H1 (cell line): ENCODE data around the gene AP2A2. TPM values are rescaled to one million over a fixed set of nuclear protein-coding genes. Genes with fewer than 3 reads are reported as not detected.

Experiments used
- BCL11A ChIP-seq, 2 experiments: IDR thresholded peaks; one replicate each; pipeline ENCODE4 v1.6.1; 2011; ENCODE audit warnings: low read depth in 2 of 2, low read length in 2 of 2, mild to moderate bottlenecking in 2 of 2
- CBX8 ChIP-seq: fragments of 300-800, 300-1000 bp; sonication (generic); IDR thresholded peaks from 2 replicates; pipeline ENCODE4 v1.7.1; 2016; ENCODE audit warnings: low read depth, low read length, borderline replicate concordance
- GTF2F1 ChIP-seq: IDR thresholded peaks from 2 replicates; pipeline ENCODE4 v1.6.1; 2012; ENCODE audit warnings: low read depth, low read length, improper control_type of control experiment, borderline replicate concordance
- RFX5 ChIP-seq: IDR thresholded peaks from 2 replicates; pipeline ENCODE4 v1.6.1; 2011; ENCODE audit warnings: low read depth, low read length, improper control_type of control experiment, borderline replicate concordance
- SAP30 ChIP-seq: fragments of 300-600 bp; sonication (generic); IDR thresholded peaks from 2 replicates; pipeline ENCODE4 v1.7.1; 2012; ENCODE audit warnings: low read length, moderate library complexity, mild to moderate bottlenecking, inconsistent platforms; ENCODE audit not compliant: insufficient read depth, insufficient replicate concordance
- SUZ12 ChIP-seq: fragments of 200-600 bp; sonication (generic); IDR thresholded peaks from 2 replicates; pipeline ENCODE4 v1.6.1; 2012; ENCODE audit warnings: mild to moderate bottlenecking, inconsistent platforms, low read length, moderate library complexity, mixed read lengths
- polyA plus RNA-seq, 7 experiments: library from polyadenylated mRNA; depleted of rRNA in 3 of 7; stranded (reverse) in 5 of 7; unstranded in 2 of 7; fragments of >200 nt in 5 of 7; fragments of 200-250 nt in 2 of 7; gene quantifications; 1 replicate in 5 of 7; 2 replicates in 1 of 7; 4 replicates in 1 of 7; pipeline versions ENCODE4 v1.2.1 to v1.2.3, GENCODE V29; 2011 to 2013; ENCODE audit warnings: missing spikeins in 2 of 7, mixed read lengths in 2 of 7
- total RNA-seq: library from RNA; stranded (reverse); fragmentation: NEBNext Ultra II Directional; extraction: Animal tissue kit (Norgen Biotek cat#: 25700); gene quantifications from 2 replicates; pipeline ENCODE4 v1.2.1, GENCODE V29; 2021
- TF ChIP-seq, protein P1 (sequence below): fragments of 300-600 bp; sonication (generic); IDR thresholded peaks from 2 replicates; pipeline ENCODE4 v1.7.1; 2012; ENCODE audit warnings: low read length, moderate library complexity, mild to moderate bottlenecking, inconsistent platforms; ENCODE audit not compliant: insufficient replicate concordance

Gene AP2A2
- total and polyA plus RNA-seq, 2 of the 8 experiments (the other 6 are each of a cell fraction or from before 2014, with no cell fraction given), result 50.0 to 65.0 TPM

GRCh38 chr11:942823-943222 is 17.2 kb downstream of the AP2A2 start (continued):
- TF ChIP-seq CBX8 (no peak), SAP30 (no peak), BCL11A (IDR thresholded peaks at IDR 0.05; ENCODE audit: low read depth in 2 of 2, low read length in 2 of 2) (no peak), RFX5 (no peak), SUZ12 (no peak), GTF2F1 (no peak)
- TF ChIP-seq, protein P1, sequence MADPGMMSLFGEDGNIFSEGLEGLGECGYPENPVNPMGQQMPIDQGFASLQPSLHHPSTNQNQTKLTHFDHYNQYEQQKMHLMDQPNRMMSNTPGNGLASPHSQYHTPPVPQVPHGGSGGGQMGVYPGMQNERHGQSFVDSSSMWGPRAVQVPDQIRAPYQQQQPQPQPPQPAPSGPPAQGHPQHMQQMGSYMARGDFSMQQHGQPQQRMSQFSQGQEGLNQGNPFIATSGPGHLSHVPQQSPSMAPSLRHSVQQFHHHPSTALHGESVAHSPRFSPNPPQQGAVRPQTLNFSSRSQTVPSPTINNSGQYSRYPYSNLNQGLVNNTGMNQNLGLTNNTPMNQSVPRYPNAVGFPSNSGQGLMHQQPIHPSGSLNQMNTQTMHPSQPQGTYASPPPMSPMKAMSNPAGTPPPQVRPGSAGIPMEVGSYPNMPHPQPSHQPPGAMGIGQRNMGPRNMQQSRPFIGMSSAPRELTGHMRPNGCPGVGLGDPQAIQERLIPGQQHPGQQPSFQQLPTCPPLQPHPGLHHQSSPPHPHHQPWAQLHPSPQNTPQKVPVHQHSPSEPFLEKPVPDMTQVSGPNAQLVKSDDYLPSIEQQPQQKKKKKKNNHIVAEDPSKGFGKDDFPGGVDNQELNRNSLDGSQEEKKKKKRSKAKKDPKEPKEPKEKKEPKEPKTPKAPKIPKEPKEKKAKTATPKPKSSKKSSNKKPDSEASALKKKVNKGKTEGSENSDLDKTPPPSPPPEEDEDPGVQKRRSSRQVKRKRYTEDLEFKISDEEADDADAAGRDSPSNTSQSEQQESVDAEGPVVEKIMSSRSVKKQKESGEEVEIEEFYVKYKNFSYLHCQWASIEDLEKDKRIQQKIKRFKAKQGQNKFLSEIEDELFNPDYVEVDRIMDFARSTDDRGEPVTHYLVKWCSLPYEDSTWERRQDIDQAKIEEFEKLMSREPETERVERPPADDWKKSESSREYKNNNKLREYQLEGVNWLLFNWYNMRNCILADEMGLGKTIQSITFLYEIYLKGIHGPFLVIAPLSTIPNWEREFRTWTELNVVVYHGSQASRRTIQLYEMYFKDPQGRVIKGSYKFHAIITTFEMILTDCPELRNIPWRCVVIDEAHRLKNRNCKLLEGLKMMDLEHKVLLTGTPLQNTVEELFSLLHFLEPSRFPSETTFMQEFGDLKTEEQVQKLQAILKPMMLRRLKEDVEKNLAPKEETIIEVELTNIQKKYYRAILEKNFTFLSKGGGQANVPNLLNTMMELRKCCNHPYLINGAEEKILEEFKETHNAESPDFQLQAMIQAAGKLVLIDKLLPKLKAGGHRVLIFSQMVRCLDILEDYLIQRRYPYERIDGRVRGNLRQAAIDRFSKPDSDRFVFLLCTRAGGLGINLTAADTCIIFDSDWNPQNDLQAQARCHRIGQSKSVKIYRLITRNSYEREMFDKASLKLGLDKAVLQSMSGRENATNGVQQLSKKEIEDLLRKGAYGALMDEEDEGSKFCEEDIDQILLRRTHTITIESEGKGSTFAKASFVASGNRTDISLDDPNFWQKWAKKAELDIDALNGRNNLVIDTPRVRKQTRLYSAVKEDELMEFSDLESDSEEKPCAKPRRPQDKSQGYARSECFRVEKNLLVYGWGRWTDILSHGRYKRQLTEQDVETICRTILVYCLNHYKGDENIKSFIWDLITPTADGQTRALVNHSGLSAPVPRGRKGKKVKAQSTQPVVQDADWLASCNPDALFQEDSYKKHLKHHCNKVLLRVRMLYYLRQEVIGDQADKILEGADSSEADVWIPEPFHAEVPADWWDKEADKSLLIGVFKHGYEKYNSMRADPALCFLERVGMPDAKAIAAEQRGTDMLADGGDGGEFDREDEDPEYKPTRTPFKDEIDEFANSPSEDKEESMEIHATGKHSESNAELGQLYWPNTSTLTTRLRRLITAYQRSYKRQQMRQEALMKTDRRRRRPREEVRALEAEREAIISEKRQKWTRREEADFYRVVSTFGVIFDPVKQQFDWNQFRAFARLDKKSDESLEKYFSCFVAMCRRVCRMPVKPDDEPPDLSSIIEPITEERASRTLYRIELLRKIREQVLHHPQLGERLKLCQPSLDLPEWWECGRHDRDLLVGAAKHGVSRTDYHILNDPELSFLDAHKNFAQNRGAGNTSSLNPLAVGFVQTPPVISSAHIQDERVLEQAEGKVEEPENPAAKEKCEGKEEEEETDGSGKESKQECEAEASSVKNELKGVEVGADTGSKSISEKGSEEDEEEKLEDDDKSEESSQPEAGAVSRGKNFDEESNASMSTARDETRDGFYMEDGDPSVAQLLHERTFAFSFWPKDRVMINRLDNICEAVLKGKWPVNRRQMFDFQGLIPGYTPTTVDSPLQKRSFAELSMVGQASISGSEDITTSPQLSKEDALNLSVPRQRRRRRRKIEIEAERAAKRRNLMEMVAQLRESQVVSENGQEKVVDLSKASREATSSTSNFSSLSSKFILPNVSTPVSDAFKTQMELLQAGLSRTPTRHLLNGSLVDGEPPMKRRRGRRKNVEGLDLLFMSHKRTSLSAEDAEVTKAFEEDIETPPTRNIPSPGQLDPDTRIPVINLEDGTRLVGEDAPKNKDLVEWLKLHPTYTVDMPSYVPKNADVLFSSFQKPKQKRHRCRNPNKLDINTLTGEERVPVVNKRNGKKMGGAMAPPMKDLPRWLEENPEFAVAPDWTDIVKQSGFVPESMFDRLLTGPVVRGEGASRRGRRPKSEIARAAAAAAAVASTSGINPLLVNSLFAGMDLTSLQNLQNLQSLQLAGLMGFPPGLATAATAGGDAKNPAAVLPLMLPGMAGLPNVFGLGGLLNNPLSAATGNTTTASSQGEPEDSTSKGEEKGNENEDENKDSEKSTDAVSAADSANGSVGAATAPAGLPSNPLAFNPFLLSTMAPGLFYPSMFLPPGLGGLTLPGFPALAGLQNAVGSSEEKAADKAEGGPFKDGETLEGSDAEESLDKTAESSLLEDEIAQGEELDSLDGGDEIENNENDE, result no peak
